Activated CD4-positive, alpha-beta T cell treated with anti-CD3 and anti-CD28 coated beads, Interleukin-2, amount 50 U/mL, for 24 hours (primary cell): ENCODE measurements around the gene QSOX1.

Experiments used
- DNase-seq, 2 donors: peaks; one replicate each; pipeline ENCODE4 v3.0.0-alpha.2; 2020; ENCODE audit warnings: low read depth in 1 of 2, low spot score in 1 of 2

Gene QSOX1

GRCh38 chr1:180169640-180170195 lies 15.0 kb downstream of the QSOX1 start:
- no peak for DNase-seq

DNA sequence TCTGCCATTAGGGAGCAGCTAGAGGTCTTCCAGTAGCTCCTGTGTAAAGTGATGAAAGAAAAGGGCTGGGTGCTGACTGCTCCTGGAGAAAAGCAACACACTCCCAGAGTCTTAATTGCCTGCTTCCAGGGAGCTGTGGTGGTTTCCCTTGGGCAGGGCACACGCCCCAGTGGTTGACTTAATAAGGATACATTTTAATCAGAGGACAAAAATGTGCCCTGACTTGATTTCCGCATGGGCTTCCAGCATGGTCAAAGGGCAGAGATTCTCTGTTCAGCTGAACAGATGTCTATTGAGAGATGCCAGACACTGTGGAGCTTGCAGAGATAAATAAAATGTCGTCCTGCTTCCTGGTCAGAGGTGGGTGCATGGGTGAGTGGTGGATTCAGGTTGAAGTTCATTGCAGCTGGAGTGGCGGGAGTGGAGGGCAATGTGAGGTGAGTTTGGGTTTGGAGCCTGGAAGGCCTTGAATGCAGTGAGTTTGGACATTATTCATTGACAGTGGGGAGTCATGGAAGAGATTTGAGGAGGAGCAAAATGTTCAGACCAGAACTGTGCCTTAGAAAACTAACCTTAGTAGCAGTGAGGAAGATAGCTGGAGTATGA lies 16.0 kb downstream of the QSOX1 start:
- no peak for DNase-seq

DNA sequence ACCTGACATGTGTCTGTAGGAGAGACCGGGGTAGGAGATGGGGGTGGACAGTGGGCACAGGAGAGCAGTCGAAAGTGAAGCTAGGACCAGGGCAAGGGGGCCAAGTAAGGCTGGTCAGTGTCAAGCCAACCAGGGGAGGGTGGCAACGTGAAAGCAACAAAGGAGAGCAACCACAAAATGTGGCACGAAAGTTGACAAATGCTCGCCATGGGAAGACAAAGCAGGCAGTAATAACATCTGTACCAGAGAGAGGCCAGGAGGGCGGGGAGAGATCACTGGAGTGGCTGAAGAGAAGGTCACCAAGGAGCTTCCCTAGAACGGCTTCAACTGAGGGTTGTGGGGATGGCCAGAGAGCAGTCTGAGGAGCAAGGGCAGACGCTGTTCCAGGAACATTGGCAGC lies 17.0 kb downstream of the QSOX1 start:
- no peak for DNase-seq

GRCh38 chr1:180173451-180173850 lies 18.8 kb downstream of the QSOX1 start:
- DNase-seq = no peak

- no peak for DNase-seq
Observed at GRCh38 chr1:180173952-180174351, 19.3 kb downstream of the QSOX1 start.

DNA sequence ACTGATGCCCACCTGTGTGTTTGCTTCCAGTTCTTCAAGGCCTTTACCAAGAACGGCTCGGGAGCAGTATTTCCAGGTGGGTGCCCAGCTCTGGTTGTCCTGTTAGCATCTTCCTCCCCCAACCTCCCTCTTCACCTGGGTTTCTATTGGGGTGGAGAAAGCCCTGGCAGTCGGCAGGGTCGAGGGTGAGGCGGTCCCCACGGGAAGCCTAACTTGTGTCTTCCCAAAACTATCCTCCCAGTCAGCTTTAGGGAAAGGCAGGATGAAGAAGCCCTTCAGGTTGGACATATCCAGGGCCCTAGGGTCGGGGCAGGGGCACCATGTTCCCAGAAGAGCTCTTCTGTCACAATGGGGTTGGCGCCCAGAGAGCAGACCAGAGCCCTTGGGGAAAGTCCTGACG lies 20.6 kb downstream of the QSOX1 start:
- no peak for DNase-seq

DNA sequence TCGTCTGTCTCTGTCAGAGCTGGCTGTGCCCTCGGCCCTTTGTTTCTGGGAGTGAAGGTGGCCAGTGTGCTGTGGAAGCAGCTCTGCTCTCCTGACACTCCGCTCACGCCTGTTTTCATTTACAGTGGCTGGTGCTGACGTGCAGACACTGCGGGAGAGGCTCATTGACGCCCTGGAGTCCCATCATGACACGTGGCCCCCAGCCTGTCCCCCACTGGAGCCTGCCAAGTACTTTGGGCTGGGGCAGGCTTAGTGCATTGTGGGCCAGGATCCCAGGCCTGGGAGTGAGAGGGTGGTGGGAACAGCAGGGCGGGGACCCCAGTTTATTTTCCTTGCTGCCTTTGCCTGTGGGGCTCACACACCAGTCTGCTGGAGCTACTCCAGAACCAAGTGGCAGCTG lies 21.1 kb downstream of the QSOX1 start:
- no peak for DNase-seq

DNA sequence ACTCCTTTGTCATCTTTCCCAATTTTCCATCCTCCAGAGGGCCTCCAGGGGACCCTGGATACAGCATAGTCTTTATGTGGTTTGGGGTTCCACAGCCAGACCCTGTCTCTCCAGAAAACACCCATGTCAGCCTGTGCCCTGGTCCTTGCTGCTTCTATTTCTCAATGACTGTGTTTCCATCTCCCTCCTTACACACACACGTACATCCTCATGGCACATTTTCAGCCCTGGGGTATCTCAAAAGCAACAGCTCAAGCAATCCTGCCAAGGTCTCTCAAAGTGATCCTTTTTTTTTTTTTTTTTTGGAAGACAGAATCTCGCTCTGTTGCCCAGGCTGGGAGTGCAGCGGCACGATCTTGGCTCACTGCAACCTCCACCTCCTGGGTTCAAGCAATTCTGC lies 22.3 kb downstream of the QSOX1 start:
- no peak for DNase-seq

DNA sequence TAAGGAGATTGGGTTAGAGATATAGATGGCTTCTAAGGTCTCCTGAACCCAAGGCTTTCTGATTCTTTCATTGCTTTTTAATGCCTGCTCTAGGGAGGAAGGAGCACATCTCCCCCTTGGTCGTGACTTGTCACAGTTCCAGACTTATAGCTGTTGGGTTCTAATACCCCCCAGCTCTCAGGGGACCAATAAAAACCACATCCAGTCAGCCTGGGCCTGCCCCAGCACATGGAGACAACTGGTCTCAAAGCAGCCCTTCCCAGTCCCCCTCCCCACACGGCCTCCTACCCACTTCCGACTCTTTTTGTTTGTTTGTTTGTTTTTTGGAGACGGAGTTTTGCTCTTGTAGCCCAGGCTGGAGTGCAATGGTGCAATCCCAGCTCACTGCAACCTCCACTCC lies 23.3 kb downstream of the QSOX1 start:
- no peak for DNase-seq

DNA sequence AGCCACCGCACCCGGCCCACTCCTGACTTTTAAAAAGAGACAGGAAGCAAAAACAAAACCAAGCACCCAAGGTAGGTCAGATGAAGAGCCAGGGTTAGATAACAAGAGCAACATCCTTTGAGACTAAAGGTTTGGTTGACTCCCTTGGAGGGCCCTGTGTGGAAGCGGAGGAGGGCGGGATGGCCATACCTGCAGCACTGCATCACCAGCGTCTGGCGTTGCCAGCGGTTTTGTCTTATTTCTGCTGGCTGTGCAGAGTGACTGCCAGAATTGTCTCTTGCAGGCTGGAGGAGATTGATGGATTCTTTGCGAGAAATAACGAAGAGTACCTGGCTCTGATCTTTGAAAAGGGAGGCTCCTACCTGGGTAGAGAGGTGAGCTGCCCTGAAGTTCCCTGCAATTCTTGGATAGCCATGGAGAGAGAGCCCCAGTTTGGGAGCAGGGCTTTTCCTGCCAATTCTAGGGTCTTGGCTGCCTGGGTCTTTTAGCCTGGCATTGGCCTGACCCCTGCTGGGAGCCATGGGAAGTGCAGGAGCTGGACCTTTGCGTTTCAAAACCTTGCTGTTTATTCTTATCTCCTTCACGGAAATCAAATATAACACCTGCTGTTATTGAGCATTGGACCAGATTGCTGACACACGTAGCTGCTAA lies 24.0 kb downstream of the QSOX1 start:
- peak; percentile 49 to 51 for DNase-seq

DNA sequence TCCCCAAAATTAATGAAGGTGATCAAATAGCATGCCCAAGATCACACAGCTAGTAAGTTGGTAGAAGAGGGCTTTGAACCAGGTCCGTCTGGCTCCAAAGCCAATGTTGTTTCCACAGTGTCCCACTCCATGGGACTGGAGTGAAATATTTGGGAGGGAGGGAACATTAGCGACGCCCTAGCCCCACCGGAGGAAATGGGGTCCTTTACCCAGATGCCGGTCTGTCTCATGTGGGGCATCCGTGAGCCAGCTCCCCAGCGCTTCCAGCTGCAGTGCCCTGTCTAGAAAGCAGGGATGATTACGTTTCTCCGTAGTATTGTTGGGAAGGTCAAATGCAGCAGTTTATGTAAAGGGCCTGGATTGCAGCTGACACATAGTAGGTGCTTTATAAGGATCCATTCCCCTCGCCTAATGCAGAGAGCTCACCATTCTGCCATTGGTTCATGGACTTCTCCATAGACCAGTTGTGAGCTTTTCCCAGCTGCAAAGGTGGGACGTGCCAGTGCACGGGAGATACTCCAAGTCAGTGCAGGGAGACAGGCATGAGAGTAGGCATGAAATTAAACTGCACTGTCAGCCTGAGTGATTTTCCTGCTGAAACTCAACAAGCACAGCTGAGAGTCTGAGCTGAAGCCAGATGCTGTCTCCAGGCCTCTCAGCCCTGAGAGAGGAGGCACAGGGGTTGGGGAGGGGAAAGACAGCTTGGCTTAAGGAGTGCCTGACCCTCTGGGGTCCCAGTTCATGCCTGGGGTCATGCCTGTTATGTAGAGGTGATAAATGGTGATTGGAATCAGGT lies 24.7 kb downstream of the QSOX1 start:
- no peak for DNase-seq

DNA sequence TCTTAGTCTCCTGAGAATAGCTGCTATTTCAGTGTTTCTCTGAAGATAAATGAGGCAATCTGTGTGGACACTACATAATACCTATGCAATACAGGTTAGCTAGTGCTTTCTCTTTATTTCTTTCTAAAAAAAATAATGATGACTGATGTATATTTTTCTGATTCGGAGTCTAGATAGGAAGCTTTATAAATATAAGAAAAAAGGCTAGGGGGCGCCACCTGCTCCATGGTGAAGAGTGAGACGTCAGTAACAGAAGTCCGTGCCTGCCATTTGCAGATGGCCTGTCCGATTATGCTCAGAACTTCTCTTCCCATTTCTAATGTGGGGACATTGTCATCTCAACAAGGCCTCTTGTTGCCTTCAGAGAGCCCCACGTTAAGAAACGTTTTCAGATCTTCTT lies 26.4 kb downstream of the QSOX1 start:
- no peak for DNase-seq

GRCh38 chr1:180181996-180182642 lies 27.4 kb downstream of the QSOX1 start:
- no peak for DNase-seq

DNA sequence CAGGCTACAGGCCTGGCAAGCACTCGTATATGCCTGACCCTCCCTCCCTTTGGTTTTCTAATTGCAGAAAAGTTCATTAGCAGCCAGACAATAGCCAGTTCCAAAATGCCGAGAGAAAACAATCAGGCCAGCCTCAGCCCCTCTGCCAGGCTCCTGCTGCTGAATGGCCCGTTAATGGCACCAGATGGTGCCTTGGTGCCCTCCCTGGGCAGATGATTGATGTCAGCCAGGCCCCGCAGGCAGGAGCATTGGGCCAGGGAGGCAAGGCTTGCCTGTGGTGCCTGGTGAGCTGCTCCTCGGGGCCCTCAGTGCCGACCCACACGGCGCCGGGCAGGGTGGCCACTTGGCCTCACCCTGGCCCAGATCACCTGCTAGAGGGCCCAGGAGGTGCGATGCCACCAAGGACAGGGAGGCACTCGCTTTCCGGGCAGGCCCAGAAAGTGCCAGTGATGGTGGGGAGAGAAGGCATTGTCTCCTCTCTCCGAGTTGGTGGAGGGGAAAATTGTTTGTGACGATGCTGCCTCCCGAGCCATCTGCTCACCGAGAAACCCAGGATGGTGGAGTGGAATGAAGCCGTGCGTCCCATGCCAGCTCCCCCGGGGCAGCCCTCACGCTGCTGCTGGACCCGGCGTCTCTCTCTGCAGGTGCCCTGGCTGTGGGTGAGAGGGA lies 28.1 kb downstream of the QSOX1 start:
- DNase-seq = no peak

GRCh38 chr1:180183426-180183825 lies 28.8 kb downstream of the QSOX1 start:
- no peak for DNase-seq

DNA sequence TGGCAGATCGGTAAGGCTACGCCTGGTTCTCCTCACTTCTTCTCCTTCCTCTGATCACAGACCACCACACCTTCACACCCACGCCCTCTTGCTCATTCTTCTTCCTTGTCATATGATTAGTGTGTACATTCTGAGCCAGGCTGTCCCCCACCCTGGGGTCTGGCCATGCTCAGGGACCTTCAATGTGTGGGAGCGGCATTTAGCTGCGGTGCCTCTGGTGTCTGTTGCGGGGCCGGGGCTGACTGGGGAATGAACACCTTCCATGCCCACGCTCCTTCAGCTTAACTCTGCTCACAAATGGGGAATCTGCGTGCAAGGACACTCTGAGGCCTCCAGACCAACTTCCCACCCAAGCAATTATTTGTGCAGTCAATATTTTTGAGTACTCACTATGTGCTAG lies 29.4 kb downstream of the QSOX1 start:
- no peak for DNase-seq

GRCh38 chr1:180185281-180185680 lies 30.6 kb downstream of the QSOX1 start:
- no peak for DNase-seq

DNA sequence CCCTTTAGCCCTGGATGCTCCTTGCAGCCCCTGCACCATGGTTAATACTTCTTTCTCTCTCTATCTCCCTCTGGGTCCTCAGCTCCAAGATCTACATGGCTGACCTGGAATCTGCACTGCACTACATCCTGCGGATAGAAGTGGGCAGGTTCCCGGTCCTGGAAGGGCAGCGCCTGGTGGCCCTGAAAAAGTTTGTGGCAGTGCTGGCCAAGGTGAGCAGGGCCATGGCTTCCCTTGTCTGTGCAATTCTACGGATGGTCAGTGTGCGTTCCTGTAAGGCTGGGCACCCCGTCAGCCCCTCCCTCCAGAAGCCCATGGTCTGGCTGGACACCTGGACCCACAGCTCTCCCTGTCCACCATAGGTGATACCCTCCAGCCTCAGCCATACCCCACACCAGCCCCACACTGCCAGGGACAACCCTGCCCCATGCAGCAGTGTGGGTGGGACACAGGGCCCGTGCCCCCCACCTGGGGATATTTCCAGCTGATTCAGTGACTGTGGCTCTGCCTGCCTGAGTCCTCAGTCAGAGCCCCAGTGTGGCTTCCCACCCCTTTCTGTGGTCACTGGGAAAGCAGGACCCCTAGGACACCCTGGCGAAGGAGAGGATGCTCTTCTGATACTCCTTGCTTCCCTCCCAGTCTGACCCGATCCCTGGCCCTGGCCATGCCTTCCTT lies 31.4 kb downstream of the QSOX1 start:
- no peak for DNase-seq

GRCh38 chr1:180186831-180187230 lies 32.2 kb downstream of the QSOX1 start:
- no peak for DNase-seq

GRCh38 chr1:180187626-180188025 lies 33.0 kb downstream of the QSOX1 start:
- DNase-seq = no peak

DNA sequence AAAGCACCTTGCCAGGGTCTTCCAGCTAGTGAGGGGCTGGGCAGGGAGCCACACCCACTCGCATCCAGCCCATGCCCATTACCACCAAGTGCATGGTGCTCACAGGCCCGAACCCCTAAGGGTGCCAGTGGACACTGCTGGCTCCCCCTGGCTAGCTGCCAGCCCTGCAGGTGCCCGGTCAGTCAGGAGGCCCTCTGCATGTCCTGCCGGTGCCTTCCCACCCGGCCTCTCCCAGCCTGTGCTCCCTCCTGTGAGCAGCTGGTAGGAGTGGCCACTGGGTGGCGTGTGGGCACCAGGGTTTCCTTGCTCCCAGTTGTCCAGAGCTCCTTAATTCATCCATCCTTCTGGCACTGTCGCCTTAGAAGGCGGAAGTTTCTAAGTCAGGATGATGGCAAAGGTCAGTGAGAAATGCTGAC lies 33.4 kb downstream of the QSOX1 start:
- no peak for DNase-seq
